GM12878 (cell line): ENCODE measurements around the gene HPRT1. TPM values are rescaled to one million over a fixed set of nuclear protein-coding genes. Genes with fewer than 3 reads are reported as not detected.

Source experiments
- ATAC-seq: fragments of 200-7000 bp; cut with Tn5 transposase; 3 replicates; pipeline ENCODE4 v1.9.1; 2020; ENCODE audit warnings: mild to moderate bottlenecking, moderate library complexity
- BruUV-seq: library from RNA; stranded (reverse); fragments of 400-500 nt; replicated peaks from 2 replicates; lab custom pipeline; 2021; lab: Mats Ljungman, UMichigan
- CTCF ChIA-PET: fragments of 300-600 bp; sonication (Branson Sonifier 250); formaldehyde crosslinking; extraction: SDS; loops from one replicate; lab custom pipeline; 2021; ENCODE audit warnings: inconsistent platforms; lab: Yijun Ruan, JAX
- POLR2A ChIA-PET: fragments of 350-600 bp; formaldehyde crosslinking; extraction: SDS; loops from one replicate; lab custom pipeline; 2021; ENCODE audit warnings: inconsistent platforms; lab: Charles Lee
- RAD21 ChIA-PET: fragments of 300-600 bp; sonication (Branson Sonifier 250); formaldehyde crosslinking; loops from one replicate; lab custom pipeline; 2023; ENCODE audit warnings: antibody characterized with exemption; ENCODE audit not compliant: unreplicated experiment; lab: Charles Lee
- SMC1A ChIA-PET: fragments of 300-600 bp; sonication (Branson Sonifier 250); formaldehyde crosslinking; loops from one replicate; lab custom pipeline; 2023; ENCODE audit not compliant: unreplicated experiment, uncharacterized antibody; lab: Charles Lee
- DNase-seq: peaks from one replicate; pipeline ENCODE4 v3.0.0-alpha.2; 2011; ENCODE audit warnings: low read depth, low spot score
- FAIRE-seq: peaks from 3 replicates; lab custom pipeline; 2011; peaks lifted over from hg19 to GRCh38; lab: Jason Lieb, UNC
- H2AFZ ChIP-seq: 2 replicates; pipeline ENCODE4 v1.6.0; 2011; ENCODE audit warnings: low read depth, low read length, control low read depth; ENCODE audit not compliant: control insufficient read depth
- H3K27ac ChIP-seq: 2 replicates; pipeline ENCODE4 v1.5.1; 2011; ENCODE audit warnings: control low read depth; ENCODE audit not compliant: control insufficient read depth, insufficient read depth
- H3K27me3 ChIP-seq, 2 experiments: replicated peaks in 1 of 2; 2 replicates each; pipeline versions ENCODE4 v1.6.0 to v1.6.1; 2011; ENCODE audit warnings: low read length in 1 of 2; ENCODE audit not compliant: control insufficient read depth in 2 of 2, insufficient read depth in 2 of 2
- H3K36me3 ChIP-seq, 2 experiments: 2 replicates each; pipeline ENCODE4 v1.5.1; 2011; ENCODE audit warnings: low read length in 1 of 2; ENCODE audit not compliant: control insufficient read depth in 2 of 2, insufficient read depth in 2 of 2
- H3K4me1 ChIP-seq: 2 replicates; pipeline ENCODE4 v1.6.1; 2011; ENCODE audit warnings: mild to moderate bottlenecking, low read length, moderate library complexity, mixed read lengths; ENCODE audit not compliant: control insufficient read depth, insufficient read depth
- H3K4me2 ChIP-seq: 2 replicates; pipeline ENCODE4 v1.6.0; 2011; ENCODE audit warnings: control low read depth; ENCODE audit not compliant: control insufficient read depth, insufficient read depth
- H3K4me3 ChIP-seq: fragments of 200-600 bp; sonication (generic); 2 replicates; pipeline ENCODE4 v1.5.1; 2016
- H3K79me2 ChIP-seq: 2 replicates; pipeline ENCODE4 v1.6.0; 2011; ENCODE audit warnings: low read length; ENCODE audit not compliant: control insufficient read depth, insufficient read depth
- H3K9ac ChIP-seq: 2 replicates; pipeline ENCODE4 v1.8.0; 2011; ENCODE audit warnings: low read length, control low read depth, mixed read lengths; ENCODE audit not compliant: control insufficient read depth, insufficient read depth
- H3K9me3 ChIP-seq: replicated peaks from 3 replicates; pipeline ENCODE4 v1.5.1; 2011; ENCODE audit warnings: mild to moderate bottlenecking, low read length; ENCODE audit not compliant: control insufficient read depth, insufficient read depth
- H4K20me1 ChIP-seq: 2 replicates; pipeline ENCODE4 v1.6.0; 2011; ENCODE audit not compliant: control insufficient read depth, insufficient read depth
- NFIC ChIP-seq: IDR thresholded peaks from 2 replicates; pipeline ENCODE4 v1.6.1; 2012; ENCODE audit warnings: low read depth, mild to moderate bottlenecking, inconsistent platforms, low read length, moderate library complexity
- NFXL1 ChIP-seq: fragments of 450-650 bp; IDR thresholded peaks from 2 replicates; pipeline ENCODE4 v1.6.1; 2017; ENCODE audit warnings: antibody characterized with exemption, mild to moderate bottlenecking, borderline replicate concordance
- PAX5 ChIP-seq: IDR thresholded peaks from 2 replicates; pipeline ENCODE4 v1.6.1; 2011; ENCODE audit warnings: low read depth, low read length, borderline replicate concordance
- RUNX3 ChIP-seq: IDR thresholded peaks from 2 replicates; pipeline ENCODE4 v1.6.1; 2012; ENCODE audit warnings: low read length, inconsistent platforms
- WGBS: methylation state at CpG from one replicate; pipeline ENCODE4 v1.1.6; 2016; ENCODE audit warnings: low lambda C conversion rate; ENCODE audit not compliant: insufficient replicate concordance, insufficient coverage; ENCODE audit errors: missing lambda C conversion rate; 5-methylcytosine and 5-hydroxymethylcytosine counted together
- in situ Hi-C: fragments of 300-500 bp; cut with MboI; formaldehyde crosslinking; loops from 9 replicates; pipeline ENCODE4 v1.14.3; 2018; ENCODE audit warnings: mixed read lengths
- intact Hi-C: fragments of 100-400 bp; cut with micrococcal nuclease; formaldehyde crosslinking; loops from one replicate; pipeline ENCODE4 v1.14.2; 2022; ENCODE audit not compliant: unreplicated experiment
- polyA plus RNA-seq, 11 experiments: library from polyadenylated mRNA; depleted of rRNA in 4 of 11; unstranded in 6 of 11; stranded (reverse) in 5 of 11; fragments of >200 nt; fragmentation: Nextera tagmentation in 4 of 11; fragmentation: Illumina TruSeq in 1 of 11; extraction: Ambion mirVana in 4 of 11; extraction: Trizol in 1 of 11; gene quantifications; 1 replicate in 1 of 11; 2 replicates in 10 of 11; pipeline versions ENCODE4 v1.2.1 to v1.2.3, GENCODE V29; 2011 to 2016; ENCODE audit warnings: inconsistent platforms in 2 of 11, missing spikeins in 2 of 11, low read depth in 1 of 11
- total RNA-seq, 4 experiments: library from RNA; depleted of rRNA in 3 of 4; stranded (reverse); fragments of >200 nt in 3 of 4; fragmentation: Illumina TruSeq in 1 of 4; extraction: Trizol in 1 of 4; gene quantifications; 2 replicates each; pipeline versions ENCODE4 v1.2.1 to v1.2.3, GENCODE V29; 2013 to 2021
- TF ChIP-seq, protein P1 (sequence below): fragments of 450-650 bp; IDR thresholded peaks from 2 replicates; pipeline ENCODE4 v1.6.1; 2017; ENCODE audit warnings: borderline replicate concordance
- TF ChIP-seq, protein P2 (sequence below): fragments of 450-650 bp; IDR thresholded peaks from 2 replicates; pipeline ENCODE4 v1.6.1; 2017; ENCODE audit warnings: mild to moderate bottlenecking, moderate library complexity

HPRT1 gene
- total and polyA plus RNA-seq, 10 of the 15 experiments (the other 5 are each of a cell fraction or from before 2014, with no cell fraction given): 19.3 to 161 (median 92.7) TPM

DNA sequence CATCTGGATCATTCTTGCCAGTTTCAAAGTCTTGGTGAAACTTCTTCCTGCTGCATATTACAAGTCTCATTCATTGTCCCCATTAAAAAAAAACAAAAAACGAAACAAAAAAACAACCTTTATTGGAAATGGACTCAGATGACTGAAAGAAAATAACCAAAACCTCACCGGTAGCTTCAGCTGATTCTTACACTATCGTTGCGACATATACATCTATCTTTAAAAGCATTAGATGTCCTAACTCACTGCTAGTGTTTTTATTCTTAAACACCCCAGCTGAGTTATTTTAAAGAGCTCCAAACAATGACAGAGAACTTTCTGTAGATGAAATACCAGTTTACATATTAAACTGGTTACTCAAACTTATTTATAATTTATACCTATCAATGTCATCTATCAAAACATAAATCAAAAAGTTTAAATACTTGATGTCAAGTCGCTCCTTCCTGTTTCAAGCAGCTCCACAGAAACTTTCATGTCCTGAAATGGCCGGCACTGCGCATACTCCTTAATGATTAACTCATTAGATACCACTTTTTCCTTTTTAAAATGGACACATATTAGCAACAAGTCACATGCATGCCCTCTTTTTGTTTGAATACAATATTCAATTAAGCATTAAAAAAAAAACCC is 87.2 kb downstream of the HPRT1 start:
- intact Hi-C loops (no loop called here), in situ Hi-C loops (no loop called here)
- SMC1A ChIA-PET: interaction anchor here (0.6 to 1.2 kb wide), 2 partner anchors 106 to 386 kb away, joined by 3 read pairs; no protein-coding TSS in a partner anchor
- Histone ChIP-seq H3K36me3 (no peaks in the 10 kb centered on the region), H3K4me3 (no peak overlapping the region), H4K20me1 (no peaks in the 10 kb centered on the region), H3K79me2 (no peaks in the 10 kb centered on the region), H3K27ac (no peak overlapping the region), H2AFZ (no peak overlapping the region), H3K9ac (no peak overlapping the region), H3K9me3 (no peaks in the 10 kb centered on the region; the same call in 1 of the 3 replicates), H3K4me2 (no peak overlapping the region), H3K4me1 (peaks cover 3% of the 10 kb centered on the region; the same call in 1 of the 2 replicates), H3K27me3 (peaks cover 2 to 8% of the 10 kb centered on the region in 2 experiments; a peak in 3 of 4 replicates)
- CTCF ChIA-PET: no interaction called here
- ATAC-seq (no peak), DNase-seq (no peak), FAIRE-seq (no peak)
- TF ChIP-seq, protein P1, sequence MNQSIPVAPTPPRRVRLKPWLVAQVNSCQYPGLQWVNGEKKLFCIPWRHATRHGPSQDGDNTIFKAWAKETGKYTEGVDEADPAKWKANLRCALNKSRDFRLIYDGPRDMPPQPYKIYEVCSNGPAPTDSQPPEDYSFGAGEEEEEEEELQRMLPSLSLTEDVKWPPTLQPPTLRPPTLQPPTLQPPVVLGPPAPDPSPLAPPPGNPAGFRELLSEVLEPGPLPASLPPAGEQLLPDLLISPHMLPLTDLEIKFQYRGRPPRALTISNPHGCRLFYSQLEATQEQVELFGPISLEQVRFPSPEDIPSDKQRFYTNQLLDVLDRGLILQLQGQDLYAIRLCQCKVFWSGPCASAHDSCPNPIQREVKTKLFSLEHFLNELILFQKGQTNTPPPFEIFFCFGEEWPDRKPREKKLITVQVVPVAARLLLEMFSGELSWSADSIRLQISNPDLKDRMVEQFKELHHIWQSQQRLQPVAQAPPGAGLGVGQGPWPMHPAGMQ: no peak
- no peak for TF ChIP-seq PAX5
- TF ChIP-seq NFIC: no peak
- TF ChIP-seq RUNX3: no peak
- TF ChIP-seq, protein P2, sequence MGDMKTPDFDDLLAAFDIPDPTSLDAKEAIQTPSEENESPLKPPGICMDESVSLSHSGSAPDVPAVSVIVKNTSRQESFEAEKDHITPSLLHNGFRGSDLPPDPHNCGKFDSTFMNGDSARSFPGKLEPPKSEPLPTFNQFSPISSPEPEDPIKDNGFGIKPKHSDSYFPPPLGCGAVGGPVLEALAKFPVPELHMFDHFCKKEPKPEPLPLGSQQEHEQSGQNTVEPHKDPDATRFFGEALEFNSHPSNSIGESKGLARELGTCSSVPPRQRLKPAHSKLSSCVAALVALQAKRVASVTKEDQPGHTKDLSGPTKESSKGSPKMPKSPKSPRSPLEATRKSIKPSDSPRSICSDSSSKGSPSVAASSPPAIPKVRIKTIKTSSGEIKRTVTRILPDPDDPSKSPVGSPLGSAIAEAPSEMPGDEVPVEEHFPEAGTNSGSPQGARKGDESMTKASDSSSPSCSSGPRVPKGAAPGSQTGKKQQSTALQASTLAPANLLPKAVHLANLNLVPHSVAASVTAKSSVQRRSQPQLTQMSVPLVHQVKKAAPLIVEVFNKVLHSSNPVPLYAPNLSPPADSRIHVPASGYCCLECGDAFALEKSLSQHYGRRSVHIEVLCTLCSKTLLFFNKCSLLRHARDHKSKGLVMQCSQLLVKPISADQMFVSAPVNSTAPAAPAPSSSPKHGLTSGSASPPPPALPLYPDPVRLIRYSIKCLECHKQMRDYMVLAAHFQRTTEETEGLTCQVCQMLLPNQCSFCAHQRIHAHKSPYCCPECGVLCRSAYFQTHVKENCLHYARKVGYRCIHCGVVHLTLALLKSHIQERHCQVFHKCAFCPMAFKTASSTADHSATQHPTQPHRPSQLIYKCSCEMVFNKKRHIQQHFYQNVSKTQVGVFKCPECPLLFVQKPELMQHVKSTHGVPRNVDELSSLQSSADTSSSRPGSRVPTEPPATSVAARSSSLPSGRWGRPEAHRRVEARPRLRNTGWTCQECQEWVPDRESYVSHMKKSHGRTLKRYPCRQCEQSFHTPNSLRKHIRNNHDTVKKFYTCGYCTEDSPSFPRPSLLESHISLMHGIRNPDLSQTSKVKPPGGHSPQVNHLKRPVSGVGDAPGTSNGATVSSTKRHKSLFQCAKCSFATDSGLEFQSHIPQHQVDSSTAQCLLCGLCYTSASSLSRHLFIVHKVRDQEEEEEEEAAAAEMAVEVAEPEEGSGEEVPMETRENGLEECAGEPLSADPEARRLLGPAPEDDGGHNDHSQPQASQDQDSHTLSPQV: no peak
- TF ChIP-seq NFXL1: no peak
- POLR2A ChIA-PET: no interaction called here
- BruUV-seq: no TSS peak
- RAD21 ChIA-PET: no interaction called here
- 71% methylated on average over 7 of the region's 7 CpGs for WGBS
